CD14-positive monocyte (primary cell): ENCODE measurements around the gene CXCR4. TPM values are rescaled to one million over a fixed set of nuclear protein-coding genes. Genes with fewer than 3 reads are reported as not detected.

Source experiments
- DNase-seq, 3 donors: peaks; one replicate each; pipeline ENCODE4 v3.0.0-alpha.2; 2011 to 2022
- H2AFZ ChIP-seq: 2 replicates; pipeline ENCODE4 v1.6.0; 2012; ENCODE audit warnings: mild to moderate bottlenecking, low read depth, low read length, inconsistent platforms; ENCODE audit not compliant: insufficient read depth, poor library complexity, severe bottlenecking
- H3K27ac ChIP-seq, 2 donors: 1 replicate in 1 of 2; 2 replicates in 1 of 2; pipeline ENCODE4 v1.5.1; 2012 to 2013; ENCODE audit warnings: low read length in 2 of 2, control low read depth in 1 of 2, inconsistent platforms in 1 of 2, low read depth in 1 of 2, mild to moderate bottlenecking in 1 of 2
- H3K27me3 ChIP-seq, 2 donors: one replicate each; pipeline versions ENCODE4 v1.6.0 to v1.6.1; 2011 to 2013; ENCODE audit warnings: low read length in 2 of 2; ENCODE audit not compliant: control insufficient read depth in 2 of 2, insufficient read depth in 2 of 2
- H3K36me3 ChIP-seq, 2 donors: replicated peaks in 1 of 2; 1 replicate in 1 of 2; 2 replicates in 1 of 2; pipeline versions ENCODE4 v1.5.1 to v1.6.1; 2012 to 2013; ENCODE audit warnings: low read length in 2 of 2, control low read depth in 1 of 2, inconsistent platforms in 1 of 2, mild to moderate bottlenecking in 1 of 2; ENCODE audit not compliant: insufficient read depth in 2 of 2, control insufficient read depth in 1 of 2
- H3K4me1 ChIP-seq, 2 donors: 1 replicate in 1 of 2; 2 replicates in 1 of 2; pipeline versions ENCODE4 v1.5.1 to v1.6.1; 2012 to 2013; ENCODE audit warnings: low read length in 2 of 2, control low read depth in 1 of 2, inconsistent platforms in 1 of 2, mild to moderate bottlenecking in 1 of 2, moderate library complexity in 1 of 2; ENCODE audit not compliant: insufficient read depth in 2 of 2, control insufficient read depth in 1 of 2
- H3K4me2 ChIP-seq: replicated peaks from 2 replicates; pipeline ENCODE3; 2012; ENCODE audit warnings: low read length, moderate library complexity, mild to moderate bottlenecking; ENCODE audit not compliant: poor library complexity, severe bottlenecking; ENCODE audit errors: extremely low read depth
- H3K4me3 ChIP-seq, 3 experiments: fragments of 200-600 bp in 1 of 3; sonication (generic) in 1 of 3; replicated peaks in 1 of 3; 1 replicate in 2 of 3; 2 replicates in 1 of 3; pipeline ENCODE4 v1.5.1; 2011 to 2013; ENCODE audit warnings: low read length in 3 of 3, mild to moderate bottlenecking in 3 of 3, control low read depth in 2 of 3, low read depth in 2 of 3, inconsistent platforms in 1 of 3, moderate library complexity in 1 of 3
- H3K79me2 ChIP-seq: 2 replicates; pipeline ENCODE4 v1.6.0; 2012; ENCODE audit warnings: mild to moderate bottlenecking, control low read depth, inconsistent platforms, low read length, moderate library complexity; ENCODE audit not compliant: insufficient read depth
- H3K9ac ChIP-seq: 2 replicates; pipeline ENCODE4 v1.6.0; 2017; ENCODE audit warnings: low read length, mild to moderate bottlenecking; ENCODE audit not compliant: insufficient read depth, poor library complexity, severe bottlenecking
- H3K9me3 ChIP-seq, 2 donors: replicated peaks in 1 of 2; 1 replicate in 1 of 2; 2 replicates in 1 of 2; pipeline versions ENCODE4 v1.5.1 to v1.6.1; 2012 to 2013; ENCODE audit warnings: low read length in 2 of 2, control low read depth in 1 of 2; ENCODE audit not compliant: control insufficient read depth in 1 of 2, insufficient read depth in 1 of 2
- H4K20me1 ChIP-seq: 2 replicates; pipeline ENCODE4 v1.6.0; 2012; ENCODE audit warnings: mild to moderate bottlenecking, low read length, control low read depth, moderate library complexity; ENCODE audit not compliant: insufficient read depth
- H3K27ac Mint-ChIP-seq, 7 donors: one replicate each; pipeline ENCODE4 v1.8.0; 2020; ENCODE audit warnings: mild to moderate bottlenecking in 7 of 7, mixed read lengths in 7 of 7, moderate library complexity in 6 of 7, inconsistent platforms in 2 of 7
- H3K27me3 Mint-ChIP-seq, 3 donors: one replicate each; pipeline ENCODE4 v1.8.0; 2021 to 2022; ENCODE audit warnings: low read depth in 3 of 3, mild to moderate bottlenecking in 3 of 3, mixed read lengths in 3 of 3, moderate library complexity in 3 of 3, inconsistent platforms in 1 of 3
- H3K36me3 Mint-ChIP-seq, 2 donors: one replicate each; pipeline ENCODE4 v1.8.0; 2020; ENCODE audit warnings: mixed read lengths in 2 of 2, inconsistent platforms in 1 of 2, mild to moderate bottlenecking in 1 of 2
- H3K4me1 Mint-ChIP-seq: one replicate; pipeline ENCODE4 v1.8.0; 2020; ENCODE audit warnings: mild to moderate bottlenecking, mixed read lengths
- H3K4me3 Mint-ChIP-seq, 2 donors: one replicate each; pipeline ENCODE4 v1.8.0; 2020; ENCODE audit warnings: mild to moderate bottlenecking in 2 of 2, mixed read lengths in 2 of 2, moderate library complexity in 1 of 2
- H3K9me3 Mint-ChIP-seq, 7 donors: one replicate each; pipeline ENCODE4 v1.8.0; 2020 to 2022; ENCODE audit warnings: mixed read lengths in 7 of 7, mild to moderate bottlenecking in 6 of 7, moderate library complexity in 6 of 7, inconsistent platforms in 2 of 7
- CTCF ChIP-seq: fragments of 200-600 bp; IDR thresholded peaks from one replicate; pipeline ENCODE4 v1.8.0; 2022; ENCODE audit warnings: antibody characterized with exemption, mild to moderate bottlenecking
- WGBS: methylation state at CpG from one replicate; pipeline ENCODE4 v1.1.5; 2013; ENCODE audit warnings: missing lambda C conversion rate; ENCODE audit not compliant: insufficient coverage; 5-methylcytosine and 5-hydroxymethylcytosine counted together
- intact Hi-C, 2 donors: fragments of 100-400 bp; cut with micrococcal nuclease; formaldehyde crosslinking; loops; one replicate each; pipeline versions ENCODE4 v1.15.0 to v1.15.1; 2023
- polyA plus RNA-seq, 3 donors: library from polyadenylated mRNA; depleted of rRNA in 1 of 3; unstranded in 2 of 3; stranded (reverse) in 1 of 3; fragments of 300-500 nt in 2 of 3; fragments of >200 nt in 1 of 3; fragmentation: Illumina TruSeq in 2 of 3; gene quantifications; 1 replicate in 2 of 3; 2 replicates in 1 of 3; pipeline ENCODE4 v1.2.3, GENCODE V29; 2012 to 2021

The CXCR4 gene
- polyA plus RNA-seq, 3 donors = 140 to 1,274 (median 391) TPM

GRCh38 chr2:136116813-136117390 is 1.0 kb downstream of the CXCR4 start:
- peaks cover 0 to 2% (median 0%) of the 10 kb centered on the region in 3 donors for H3K27me3 Mint-ChIP-seq
- TF ChIP-seq CTCF = no peak
- Histone ChIP-seq H3K79me2 (peaks cover 78% of the 10 kb centered on the region), H3K9ac (peak overlapping the region; percentile 96), H4K20me1 (peaks cover 35% of the 10 kb centered on the region), H3K4me3 (peak overlapping the region; percentile 98 to 99 (median 98)), H2AFZ (no peak overlapping the region), H3K9me3 (no peaks in the 10 kb centered on the region), H3K36me3 (peaks cover 20% of the 10 kb centered on the region in 2 donors), H3K4me2 (peak overlapping the region; percentile 95), H3K4me1 (peaks cover 64 to 66% of the 10 kb centered on the region in 2 donors), H3K27ac (peak overlapping the region; percentile 95 to 99), H3K27me3 (no peaks in the 10 kb centered on the region)
- H3K4me3 Mint-ChIP-seq = peak overlapping the region; percentile 98
- WGBS = under 1% methylated on average over 57 of the region's 57 CpGs
- H3K9me3 Mint-ChIP-seq = peaks cover 0 to 2% (median 0%) of the 10 kb centered on the region in 7 donors
- peaks cover 26 to 28% of the 10 kb centered on the region in 2 donors for H3K36me3 Mint-ChIP-seq
- intact Hi-C loops = loop anchor here (2.0 to 10.0 kb wide), 12 partner anchors 20 to 372 kb away; partner anchors contain the start of genes DARS1 (in 1 of the 2) and UBXN4 (in 1 of the 2)
- peak overlapping the region; percentile 93 to 99 (median 97) for H3K27ac Mint-ChIP-seq
- DNase-seq = peak; percentile 56 to 80 (median 68)
- peaks cover 58% of the 10 kb centered on the region for H3K4me1 Mint-ChIP-seq

- H3K27me3 ChIP-seq = no peaks in the 10 kb centered on the region
- H2AFZ ChIP-seq = no peak overlapping the region
- peak; percentile 80 to 88 (median 80) for DNase-seq
- H3K79me2 ChIP-seq = peaks cover 84% of the 10 kb centered on the region
- H3K9me3 Mint-ChIP-seq = peaks cover 0 to 3% (median 0%) of the 10 kb centered on the region in 7 donors
- intact Hi-C loops = loop anchor here (2.0 to 10.0 kb wide), 12 partner anchors 21 to 371 kb away; partner anchors contain the start of genes DARS1 (in 1 of the 2) and UBXN4 (in 1 of the 2)
- peaks cover 58% of the 10 kb centered on the region for H3K4me1 Mint-ChIP-seq
- peaks cover 35% of the 10 kb centered on the region for H4K20me1 ChIP-seq
- H3K36me3 ChIP-seq = peaks cover 20% of the 10 kb centered on the region in 2 donors
- H3K36me3 Mint-ChIP-seq = peaks cover 26 to 28% of the 10 kb centered on the region in 2 donors
- H3K9me3 ChIP-seq = no peaks in the 10 kb centered on the region
- peak overlapping the region; percentile 92 to 98 for H3K4me3 Mint-ChIP-seq
- WGBS = 0% methylated on average over 15 of the region's 30 CpGs
- H3K9ac ChIP-seq = peak overlapping the region; percentile 96
- H3K27ac ChIP-seq = peak overlapping the region; percentile 95 to 99
- peak overlapping the region; percentile 95 for H3K4me2 ChIP-seq
- H3K27me3 Mint-ChIP-seq = peaks cover 0 to 5% (median 0%) of the 10 kb centered on the region in 3 donors
- H3K27ac Mint-ChIP-seq = peak overlapping the region; percentile 93 to 97 (median 95)
- TF ChIP-seq CTCF = no peak
- peaks cover 66% of the 10 kb centered on the region in 2 donors for H3K4me1 ChIP-seq
- peak overlapping the region; percentile 98 to 99 (median 98) for H3K4me3 ChIP-seq
These were observed 1.7 kb downstream of the CXCR4 start for GRCh38 chr2:136116151-136116812.
